Vagina (tissue), 2 donors: ENCODE measurements around the gene HERC4.

Experiments
- POLR2A ChIP-seq, 2 donors: fragments of 450-650 bp; IDR thresholded peaks; one replicate each; pipeline ENCODE4 v1.6.1; 2017; ENCODE audit warnings: antibody characterized with exemption in 2 of 2, mild to moderate bottlenecking in 2 of 2, moderate library complexity in 2 of 2
- POLR2AphosphoS5 ChIP-seq, 2 donors: sonication (generic); formaldehyde crosslinking; IDR thresholded peaks; one replicate each; pipeline ENCODE4 v1.9.0; 2017; ENCODE audit warnings: antibody characterized with exemption in 2 of 2, mild to moderate bottlenecking in 2 of 2, low read depth in 1 of 2; ENCODE audit not compliant: insufficient read depth in 1 of 2
- TF ChIP-seq, protein P1 (sequence below), 3 experiments: fragments of 450-650 bp in 2 of 3; fragments of 200-600 bp in 1 of 3; sonication (generic) in 1 of 3; IDR thresholded peaks; one replicate each; pipeline ENCODE4 v1.5.1; 2017 to 2019; ENCODE audit warnings: antibody characterized with exemption in 3 of 3, mild to moderate bottlenecking in 2 of 3, moderate library complexity in 2 of 3

DNA sequence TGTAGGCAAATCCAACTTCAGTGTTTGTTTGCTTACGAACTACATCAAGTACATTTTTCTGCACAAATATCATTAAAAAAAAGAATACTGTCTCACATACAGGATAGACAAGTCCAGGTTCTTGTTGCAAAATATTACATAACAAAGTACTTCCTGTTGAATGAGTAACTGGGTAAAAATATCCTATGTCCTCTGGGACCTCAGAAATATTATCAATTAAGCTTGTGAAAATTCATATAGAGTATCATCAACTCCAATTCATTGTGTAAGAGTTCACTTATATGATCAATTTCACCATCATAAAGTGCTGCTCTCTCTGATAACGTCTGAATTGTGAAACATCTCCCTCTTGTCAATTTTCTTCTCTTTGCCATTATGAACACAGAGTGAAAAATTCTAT is 22.6 kb downstream of the HERC4 start:
- TF ChIP-seq, protein P1, sequence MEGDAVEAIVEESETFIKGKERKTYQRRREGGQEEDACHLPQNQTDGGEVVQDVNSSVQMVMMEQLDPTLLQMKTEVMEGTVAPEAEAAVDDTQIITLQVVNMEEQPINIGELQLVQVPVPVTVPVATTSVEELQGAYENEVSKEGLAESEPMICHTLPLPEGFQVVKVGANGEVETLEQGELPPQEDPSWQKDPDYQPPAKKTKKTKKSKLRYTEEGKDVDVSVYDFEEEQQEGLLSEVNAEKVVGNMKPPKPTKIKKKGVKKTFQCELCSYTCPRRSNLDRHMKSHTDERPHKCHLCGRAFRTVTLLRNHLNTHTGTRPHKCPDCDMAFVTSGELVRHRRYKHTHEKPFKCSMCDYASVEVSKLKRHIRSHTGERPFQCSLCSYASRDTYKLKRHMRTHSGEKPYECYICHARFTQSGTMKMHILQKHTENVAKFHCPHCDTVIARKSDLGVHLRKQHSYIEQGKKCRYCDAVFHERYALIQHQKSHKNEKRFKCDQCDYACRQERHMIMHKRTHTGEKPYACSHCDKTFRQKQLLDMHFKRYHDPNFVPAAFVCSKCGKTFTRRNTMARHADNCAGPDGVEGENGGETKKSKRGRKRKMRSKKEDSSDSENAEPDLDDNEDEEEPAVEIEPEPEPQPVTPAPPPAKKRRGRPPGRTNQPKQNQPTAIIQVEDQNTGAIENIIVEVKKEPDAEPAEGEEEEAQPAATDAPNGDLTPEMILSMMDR (IDR thresholded peaks at IDR 0.05), result no peak
- TF ChIP-seq POLR2AphosphoS5 (IDR thresholded peaks at IDR 0.05; ENCODE audit: insufficient read depth in 1 of 2, low read depth in 1 of 2) (no peak), POLR2A (IDR thresholded peaks at IDR 0.05) (no peak)
